Neural cell (in vitro differentiated cells): ENCODE results near the gene TMEM235.

ENCODE experiments used
- CTCF ChIP-seq: fragments of 450-650 bp; IDR thresholded peaks from 2 replicates; pipeline ENCODE4 v1.5.1; 2014; ENCODE audit warnings: antibody characterized with exemption, mild to moderate bottlenecking, moderate library complexity; ENCODE audit not compliant: poor library complexity, severe bottlenecking
- EZH2 ChIP-seq: fragments of 200-600, 300-800 bp; shearing (Covaris generic), sonication (generic); IDR thresholded peaks from 2 replicates; pipeline ENCODE4 v1.6.1; 2014; ENCODE audit warnings: antibody characterized with exemption, low read length, borderline replicate concordance, mild to moderate bottlenecking; ENCODE audit not compliant: insufficient read depth, poor library complexity, severe bottlenecking
- RAD21 ChIP-seq: fragments of 450-650 bp; conservative IDR thresholded peaks from 2 replicates; pipeline ENCODE4 v1.6.1; 2014; ENCODE audit warnings: antibody characterized with exemption, mild to moderate bottlenecking, moderate library complexity

- TF ChIP-seq RAD21 (no peak), CTCF (no peak), EZH2 (no peak)
These were observed 10.8 kb downstream of the TMEM235 start for GRCh38 chr17:78242024-78242742.
